Measurements from ENCODE around the gene ZNF683. TPM values are rescaled to one million over a fixed set of nuclear protein-coding genes. Genes with fewer than 3 reads are reported as not detected.

ZNF683 gene
- total and polyA plus RNA-seq, 2 of the 4 experiments (the other 2 are of a cell fraction): not detected

DNA sequence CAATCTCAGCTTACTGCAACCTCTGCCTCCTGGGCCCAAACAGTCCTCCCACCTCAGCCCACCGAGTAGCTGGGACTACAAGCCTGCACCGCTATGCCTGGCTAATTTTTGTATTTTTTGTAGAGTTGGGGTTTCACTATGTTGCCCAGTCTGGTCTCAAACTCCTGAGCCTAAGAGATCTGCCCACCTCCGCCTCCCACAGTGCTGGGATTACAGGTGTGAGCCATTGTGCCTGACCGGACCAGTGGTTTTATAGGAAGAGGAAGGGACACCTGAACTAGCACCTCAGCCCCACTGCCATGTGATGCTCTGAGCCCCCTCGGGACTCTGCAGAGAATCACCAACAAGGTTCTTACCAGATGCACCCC is 22.7 kb downstream of the ZNF683 start:
- H3K4me2 ChIP-seq (ENCODE audit: low read depth, low read length): no peak overlapping the region
- no peak overlapping the region for H3K4ac ChIP-seq (ENCODE audit: low read depth, low read length)
- peaks cover 9% of the 10 kb centered on the region; the same call in 1 of the 2 replicates for H3K9me1 ChIP-seq (ENCODE audit: insufficient read depth, low read length)
- intact Hi-C loops (cut with micrococcal nuclease): no loop called here
- BruUV-seq (replicated peaks): no TSS peak
- POLR2A ChIA-PET (ENCODE audit: unreplicated experiment): no interaction called here
- no peak overlapping the region for H3K14ac ChIP-seq (replicated peaks; ENCODE audit: low read depth, low read length)
- no peak overlapping the region; the same call in 2 of the 3 replicates for H2BK15ac ChIP-seq (ENCODE audit: low read depth, low read length)
- H4K91ac ChIP-seq (ENCODE audit: insufficient read depth, low read depth, low read length): no peak overlapping the region
- dilution Hi-C loops (cut with HindIII; ENCODE audit: low sequenced_read_pairs, unreplicated experiment): no loop called here
- H3K27ac ChIP-seq (ENCODE audit: insufficient read depth, low read length): no peak overlapping the region
- no peaks in the 10 kb centered on the region for H3K79me1 ChIP-seq (ENCODE audit: low read depth in 1 of 2, low read length in 2 of 2)
- H3K4me3 ChIP-seq (ENCODE audit: insufficient read depth, low read depth, low read length): no peak overlapping the region
- no peak overlapping the region for H3K9ac ChIP-seq (ENCODE audit: low read depth, low read length)
- 80% methylated on average over 1 of the region's 5 CpGs; no CpG with 5 or more reads in 1 of the 2 experiments for WGBS, 2 experiments (ENCODE audit: extremely low coverage in 2 of 2, insufficient read length in 1 of 2)
- H3K9me3 ChIP-seq (ENCODE audit: control insufficient read depth, insufficient read depth, low read length): no peaks in the 10 kb centered on the region
- H4K20me1 ChIP-seq (ENCODE audit: insufficient read depth, low read length): no peaks in the 10 kb centered on the region; the same call in 1 of the 2 replicates
- H2AK5ac ChIP-seq (ENCODE audit: low read depth, low read length): 0 out of 2 replicates have a peak overlapping the region, but pooled peaks have one; percentile 16
- H2BK5ac ChIP-seq (ENCODE audit: low read depth, low read length, poor library complexity, severe bottlenecking): no peak overlapping the region
- no peak overlapping the region for H3K23ac ChIP-seq (ENCODE audit: low read depth, low read length)
- no peak overlapping the region for H4K8ac ChIP-seq (ENCODE audit: low read depth in 2 of 2, low read length in 2 of 2)
- H3K4me1 ChIP-seq (ENCODE audit: control insufficient read depth, insufficient read depth, low read length): peaks cover 9% of the 10 kb centered on the region
- H3K56ac ChIP-seq (ENCODE audit: extremely low read depth, insufficient read depth, low read length): no peak overlapping the region
- in situ Hi-C loops (cut with MboI; ENCODE audit: low sequenced_read_pairs): no loop called here
- no peaks in the 10 kb centered on the region for H3K36me3 ChIP-seq (ENCODE audit: control insufficient read depth, insufficient read depth, low read length)
- H2AFZ ChIP-seq (replicated peaks; ENCODE audit: low read length, poor library complexity): no peak overlapping the region
- no peak for TF ChIP-seq CEBPB (IDR thresholded peaks at IDR 0.05; ENCODE audit: low read depth, low read length)
- TF ChIP-seq MAZ (IDR thresholded peaks at IDR 0.05; ENCODE audit: borderline replicate concordance, low read depth, low read length): no peak
- TF ChIP-seq BHLHE40 (IDR thresholded peaks at IDR 0.05; ENCODE audit: low read depth, low read length): no peak
- no peak for TF ChIP-seq RAD21 (IDR thresholded peaks at IDR 0.05; ENCODE audit: low read length)
- TF ChIP-seq ELK1 (IDR thresholded peaks at IDR 0.05; ENCODE audit: borderline replicate concordance, low read depth, low read length): no peak
- no peak for TF ChIP-seq SMC3 (IDR thresholded peaks at IDR 0.05; ENCODE audit: low read depth, low read length)
- TF ChIP-seq MXI1 (IDR thresholded peaks at IDR 0.05; ENCODE audit: borderline replicate concordance, low read depth, low read length): no peak
- no peak for TF ChIP-seq RFX5 (IDR thresholded peaks at IDR 0.05; ENCODE audit: low read depth, low read length)
- TF ChIP-seq NFE2L2 (IDR thresholded peaks at IDR 0.05; ENCODE audit: low read depth, low read length): no peak
- TF ChIP-seq POLR2A (IDR thresholded peaks at IDR 0.05; ENCODE audit: low read depth, low read length): no peak
- TF ChIP-seq MAFK (IDR thresholded peaks at IDR 0.05; ENCODE audit: low read depth, low read length): no peak
- no peak for TF ChIP-seq RCOR1 (IDR thresholded peaks at IDR 0.05; ENCODE audit: insufficient replicate concordance, low read length)
- TF ChIP-seq CHD1 (IDR thresholded peaks at IDR 0.05; ENCODE audit: low read depth, low read length): no peak
- TF ChIP-seq CTCF (conservative IDR thresholded peaks at IDR 0.05; ENCODE audit: low read depth, low read length): no peak
- no peak for TF ChIP-seq FOS (IDR thresholded peaks at IDR 0.05; ENCODE audit: low read depth, low read length)
- H2AK9ac ChIP-seq (replicated peaks; ENCODE audit: low read depth, low read length, poor library complexity): no peak overlapping the region
- no peak overlapping the region for H2BK120ac ChIP-seq (ENCODE audit: low read depth, low read length)
- no peak overlapping the region for H3K18ac ChIP-seq (ENCODE audit: low read depth, low read length)
- ATAC-seq (ENCODE audit: low read depth) (no peak), DNase-seq (no peak)
- no peak overlapping the region for H2BK20ac ChIP-seq (ENCODE audit: low read depth, low read length)
- CTCF ChIA-PET: no interaction called here
- peaks cover 21% of the 10 kb centered on the region for H3K27me3 ChIP-seq (ENCODE audit: control insufficient read depth, insufficient read depth, low read length)
- H4K5ac ChIP-seq (ENCODE audit: low read depth, low read length): no peak overlapping the region
